Measurements from ENCODE around the gene CLDN7. TPM values are rescaled to one million over a fixed set of nuclear protein-coding genes. Genes with fewer than 3 reads are reported as not detected.
A peak's percentile ranks its signal among the peaks of the same experiment; 100 is the strongest.

The CLDN7 gene
- total RNA-seq, 2 experiments from 2014 or later: 1.1 to 1.2 TPM

DNA sequence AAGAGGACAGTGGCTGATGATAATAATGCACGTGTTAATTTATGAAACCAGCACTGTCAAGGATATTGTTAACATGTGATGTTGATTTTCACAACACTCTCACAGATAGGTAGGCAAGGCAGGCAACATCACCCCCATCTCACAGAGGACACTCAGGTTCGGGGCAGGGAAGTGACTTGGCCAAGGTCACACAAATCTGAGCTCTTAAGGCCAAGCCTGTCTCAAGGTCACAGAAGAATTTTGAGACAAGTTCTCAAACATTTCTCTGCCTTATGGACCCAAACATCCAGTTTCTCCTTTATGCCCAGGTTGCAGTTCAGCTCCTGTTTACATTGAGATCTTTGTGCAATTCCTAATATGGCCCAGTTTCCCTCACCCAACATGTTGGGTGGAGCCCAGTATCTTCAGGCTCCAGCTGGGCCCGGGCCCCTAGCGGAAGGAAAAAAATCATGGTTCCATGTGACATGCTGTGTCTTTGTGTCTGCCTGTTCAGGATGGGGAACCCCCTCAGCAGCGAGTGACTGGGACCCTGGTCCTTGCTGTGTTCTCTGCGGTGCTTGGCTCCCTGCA is 20.6 kb upstream of the CLDN7 start:
- TF ChIP-seq, protein P1, sequence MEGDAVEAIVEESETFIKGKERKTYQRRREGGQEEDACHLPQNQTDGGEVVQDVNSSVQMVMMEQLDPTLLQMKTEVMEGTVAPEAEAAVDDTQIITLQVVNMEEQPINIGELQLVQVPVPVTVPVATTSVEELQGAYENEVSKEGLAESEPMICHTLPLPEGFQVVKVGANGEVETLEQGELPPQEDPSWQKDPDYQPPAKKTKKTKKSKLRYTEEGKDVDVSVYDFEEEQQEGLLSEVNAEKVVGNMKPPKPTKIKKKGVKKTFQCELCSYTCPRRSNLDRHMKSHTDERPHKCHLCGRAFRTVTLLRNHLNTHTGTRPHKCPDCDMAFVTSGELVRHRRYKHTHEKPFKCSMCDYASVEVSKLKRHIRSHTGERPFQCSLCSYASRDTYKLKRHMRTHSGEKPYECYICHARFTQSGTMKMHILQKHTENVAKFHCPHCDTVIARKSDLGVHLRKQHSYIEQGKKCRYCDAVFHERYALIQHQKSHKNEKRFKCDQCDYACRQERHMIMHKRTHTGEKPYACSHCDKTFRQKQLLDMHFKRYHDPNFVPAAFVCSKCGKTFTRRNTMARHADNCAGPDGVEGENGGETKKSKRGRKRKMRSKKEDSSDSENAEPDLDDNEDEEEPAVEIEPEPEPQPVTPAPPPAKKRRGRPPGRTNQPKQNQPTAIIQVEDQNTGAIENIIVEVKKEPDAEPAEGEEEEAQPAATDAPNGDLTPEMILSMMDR (IDR thresholded peaks at IDR 0.05): no peak
- CTCF ChIA-PET: interaction anchor here (0.8 to 1.8 kb wide), 2 partner anchors 13 to 73 kb away, joined by 3 to 13 read pairs; no protein-coding TSS in a partner anchor
- Mint-ChIP-seq H3K9me3 (no peaks in the 10 kb centered on the region), H3K27ac (no peak overlapping the region), H3K36me3 (ENCODE audit: low read depth) (no peaks in the 10 kb centered on the region), H3K27me3 (peaks cover 43% of the 10 kb centered on the region), H3K4me1 (ENCODE audit: low read depth) (peaks cover 26% of the 10 kb centered on the region), H3K4me3 (peak overlapping the region; percentile 65)
- intact Hi-C loops (cut with DNase I, micrococcal nuclease): loop anchor here in 1 of 2 experiments (5.0 kb wide), 1 partner anchor 236 kb away; no protein-coding TSS in a partner anchor
- no peak for ATAC-seq (ENCODE audit: poor library complexity)
- Histone ChIP-seq H3K36me3 (ENCODE audit: insufficient read depth, low read length) (no peaks in the 10 kb centered on the region), H3K4me1 (ENCODE audit: insufficient read depth, low read length) (peaks cover 28% of the 10 kb centered on the region), H3K27ac (ENCODE audit: low read depth in 1 of 2, low read length in 2 of 2) (no peak overlapping the region), H3K27me3 (ENCODE audit: control insufficient read depth in 1 of 2, insufficient read depth in 2 of 2, low read length in 2 of 2) (peaks cover 38 to 47% of the 10 kb centered on the region in 2 experiments), H3K4me3 (ENCODE audit: low read length) (no peak overlapping the region), H3K9me3 (ENCODE audit: control insufficient read depth in 1 of 2, insufficient read depth in 1 of 2, low read length in 2 of 2) (peaks cover 0 to 9% of the 10 kb centered on the region in 2 experiments)
- POLR2A ChIA-PET: interaction anchor here (0.6 to 2.0 kb wide), 5 partner anchors 11 to 54 kb away, joined by 3 to 9 read pairs (median 3); partner anchors contain the start of gene ACAP1
- no peak for DNase-seq

GRCh38 chr17:7281953-7282751 is 19.9 kb upstream of the CLDN7 start:
- no peak overlapping the region for H3K27ac Mint-ChIP-seq

More at GRCh38 chr17:7281953-7282751, 19.9 kb upstream of the CLDN7 start:
- POLR2A ChIA-PET: interaction anchor here (0.6 to 2.0 kb wide), 8 partner anchors 14 to 197 kb away, joined by 3 to 9 read pairs (median 4); partner anchors contain the start of gene ACAP1
- intact Hi-C loops (cut with DNase I, micrococcal nuclease): loop anchor here (2.0 to 5.0 kb wide), 3 partner anchors 155 to 307 kb away; no protein-coding TSS in a partner anchor
- CTCF ChIA-PET: interaction anchor here (0.8 to 1.8 kb wide), 2 partner anchors 14 to 74 kb away, joined by 3 to 13 read pairs; no protein-coding TSS in a partner anchor
- Histone ChIP-seq H3K27ac (ENCODE audit: low read depth in 1 of 2, low read length in 2 of 2) (no peak overlapping the region), H3K27me3 (ENCODE audit: control insufficient read depth in 1 of 2, insufficient read depth in 2 of 2, low read length in 2 of 2) (peaks cover 33 to 47% of the 10 kb centered on the region in 2 experiments), H3K4me3 (ENCODE audit: low read length) (peak overlapping the region; percentile 53), H3K4me1 (ENCODE audit: insufficient read depth, low read length) (peaks cover 28% of the 10 kb centered on the region), H3K36me3 (ENCODE audit: insufficient read depth, low read length) (no peaks in the 10 kb centered on the region), H3K9me3 (ENCODE audit: control insufficient read depth in 1 of 2, insufficient read depth in 1 of 2, low read length in 2 of 2) (peaks cover 0 to 9% of the 10 kb centered on the region in 2 experiments)
- peak in 3 of 14 experiments; percentile 15 to 42 (median 31) for DNase-seq
- Mint-ChIP-seq H3K9me3 (no peaks in the 10 kb centered on the region), H3K4me1 (ENCODE audit: low read depth) (peaks cover 26% of the 10 kb centered on the region), H3K36me3 (ENCODE audit: low read depth) (no peaks in the 10 kb centered on the region), H3K4me3 (peak overlapping the region; percentile 68), H3K27me3 (peaks cover 40% of the 10 kb centered on the region)
- ATAC-seq (ENCODE audit: poor library complexity): no peak
- TF ChIP-seq, protein P1 (IDR thresholded peaks at IDR 0.05): no peak
